ENCODE data around the gene SULT2B1.
"Not testable (repeated sequence)": the region's sequence is repeated elsewhere in the genome, so short reads cannot be mapped to it uniquely, and the experiment has no call there.

SULT2B1 gene

GRCh38 chr19:48618916-48619691, 67.1 kb downstream of the SULT2B1 start, which contains the start of the genes RPL18 and SPHK2:
RPL18 (minus strand) TSS chr19:48619178; CDS start chr19:48619143, 35 bp downstream.
SPHK2 (plus strand) TSS chr19:48619506; CDS start chr19:48620515, 1,009 bp downstream.
- peak; percentile 98 for DNase-seq (ENCODE audit: low spot score)

- no peak for DNase-seq (ENCODE audit: low spot score)
Measured at GRCh38 chr19:48619692-48620585, 68.0 kb downstream of the SULT2B1 start.

GRCh38 chr19:48623556-48624066, 71.6 kb downstream of the SULT2B1 start:
- DNase-seq (ENCODE audit: low spot score) = no peak

- peak; percentile 95 for DNase-seq (ENCODE audit: low spot score)
Measured at GRCh38 chr19:48624067-48624594, 72.2 kb downstream of the SULT2B1 start.

GRCh38 chr19:48624791-48625723, 73.1 kb downstream of the SULT2B1 start:
- DNase-seq (ENCODE audit: low spot score) = no peak

GRCh38 chr19:48625891-48626327, 73.9 kb downstream of the SULT2B1 start:
- no peak for DNase-seq (ENCODE audit: low spot score)

GRCh38 chr19:48627201-48627864, 75.4 kb downstream of the SULT2B1 start:
- no peak for DNase-seq (ENCODE audit: low spot score)

GRCh38 chr19:48627865-48628314, 75.9 kb downstream of the SULT2B1 start:
- no peak for DNase-seq (ENCODE audit: low spot score)

GRCh38 chr19:48628486-48629296, 76.7 kb downstream of the SULT2B1 start:
- DNase-seq (ENCODE audit: low spot score) = no peak

- DNase-seq (ENCODE audit: low spot score) = no peak
Measured at GRCh38 chr19:48629297-48629598, 77.3 kb downstream of the SULT2B1 start.

GRCh38 chr19:48629599-48630295, 77.8 kb downstream of the SULT2B1 start:
- DNase-seq (ENCODE audit: low spot score) = no peak

GRCh38 chr19:48630296-48631063, 78.5 kb downstream of the SULT2B1 start:
- DNase-seq (ENCODE audit: low spot score) = no peak

GRCh38 chr19:48631225-48631624, 79.3 kb downstream of the SULT2B1 start:
- DNase-seq (ENCODE audit: low spot score) = no peak

- not testable (repeated sequence) for DNase-seq (ENCODE audit: low spot score)
Measured at GRCh38 chr19:48632286-48632685, 80.3 kb downstream of the SULT2B1 start.

GRCh38 chr19:48632692-48633147, 80.7 kb downstream of the SULT2B1 start:
- DNase-seq (ENCODE audit: low spot score) = no peak

GRCh38 chr19:48633148-48634035, 81.4 kb downstream of the SULT2B1 start:
- no peak for DNase-seq (ENCODE audit: low spot score)

- no peak for DNase-seq (ENCODE audit: low spot score)
Measured at GRCh38 chr19:48634036-48634342, 82.0 kb downstream of the SULT2B1 start.
